H1 (cell line): ENCODE data around the gene MGST3.

Experiments
- EP300 ChIP-seq, 2 experiments: IDR thresholded peaks; 1 replicate in 1 of 2; 2 replicates in 1 of 2; pipeline ENCODE4 v1.6.1; 2011 to 2012; ENCODE audit warnings: low read depth in 2 of 2, low read length in 2 of 2, mild to moderate bottlenecking in 2 of 2, borderline replicate concordance in 1 of 2, inconsistent platforms in 1 of 2, moderate library complexity in 1 of 2
- NRF1 ChIP-seq: IDR thresholded peaks from 2 replicates; pipeline ENCODE4 v1.6.1; 2011; ENCODE audit warnings: mild to moderate bottlenecking, low read depth, low read length, improper control_type of control experiment
- PHF8 ChIP-seq: fragments of 200-600 bp; sonication (generic); conservative IDR thresholded peaks from 2 replicates; pipeline ENCODE4 v1.7.1; 2012; ENCODE audit warnings: low read depth, mild to moderate bottlenecking, inconsistent platforms, low read length, moderate library complexity
- TF ChIP-seq, protein P1 (sequence below): IDR thresholded peaks from 2 replicates; pipeline ENCODE4 v1.6.1; 2012; ENCODE audit warnings: inconsistent platforms

DNA sequence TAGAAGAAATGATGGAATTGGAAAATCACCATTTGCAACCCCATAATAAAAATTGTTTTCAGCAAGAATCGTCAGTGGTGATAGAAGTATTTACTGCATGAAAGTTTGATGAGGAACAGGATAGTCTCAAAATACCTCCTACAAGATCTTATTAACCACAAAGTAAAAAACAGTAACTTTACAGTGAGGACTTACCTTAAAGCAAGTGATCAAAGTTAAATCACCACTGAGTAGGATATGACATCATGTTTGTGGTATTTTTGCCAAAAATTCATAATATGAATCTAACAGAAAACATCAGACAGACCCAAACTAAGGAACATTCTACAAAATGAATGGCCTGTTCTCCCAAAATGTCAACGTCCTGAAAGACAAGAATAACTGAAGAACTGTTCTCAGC lies 47.5 kb downstream of the MGST3 start:
- TF ChIP-seq NRF1 (no peak), EP300 (IDR thresholded peaks at IDR 0.05; ENCODE audit: borderline replicate concordance in 1 of 2, low read depth in 2 of 2, low read length in 2 of 2) (no peak), PHF8 (no peak)
- TF ChIP-seq, protein P1, sequence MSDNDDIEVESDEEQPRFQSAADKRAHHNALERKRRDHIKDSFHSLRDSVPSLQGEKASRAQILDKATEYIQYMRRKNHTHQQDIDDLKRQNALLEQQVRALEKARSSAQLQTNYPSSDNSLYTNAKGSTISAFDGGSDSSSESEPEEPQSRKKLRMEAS: no peak
